GM12874 (cell line): ENCODE data around the gene FFAR3.

ENCODE experiments used
- TF ChIP-seq, protein P1 (sequence below): IDR thresholded peaks from 2 replicates; pipeline ENCODE4 v1.5.1; 2011; ENCODE audit warnings: low read depth, mild to moderate bottlenecking, control low read depth, low read length, moderate library complexity; ENCODE audit not compliant: insufficient read depth

FFAR3 gene

GRCh38 chr19:35375505-35376307, 17.4 kb downstream of the FFAR3 start:
- TF ChIP-seq, protein P1, sequence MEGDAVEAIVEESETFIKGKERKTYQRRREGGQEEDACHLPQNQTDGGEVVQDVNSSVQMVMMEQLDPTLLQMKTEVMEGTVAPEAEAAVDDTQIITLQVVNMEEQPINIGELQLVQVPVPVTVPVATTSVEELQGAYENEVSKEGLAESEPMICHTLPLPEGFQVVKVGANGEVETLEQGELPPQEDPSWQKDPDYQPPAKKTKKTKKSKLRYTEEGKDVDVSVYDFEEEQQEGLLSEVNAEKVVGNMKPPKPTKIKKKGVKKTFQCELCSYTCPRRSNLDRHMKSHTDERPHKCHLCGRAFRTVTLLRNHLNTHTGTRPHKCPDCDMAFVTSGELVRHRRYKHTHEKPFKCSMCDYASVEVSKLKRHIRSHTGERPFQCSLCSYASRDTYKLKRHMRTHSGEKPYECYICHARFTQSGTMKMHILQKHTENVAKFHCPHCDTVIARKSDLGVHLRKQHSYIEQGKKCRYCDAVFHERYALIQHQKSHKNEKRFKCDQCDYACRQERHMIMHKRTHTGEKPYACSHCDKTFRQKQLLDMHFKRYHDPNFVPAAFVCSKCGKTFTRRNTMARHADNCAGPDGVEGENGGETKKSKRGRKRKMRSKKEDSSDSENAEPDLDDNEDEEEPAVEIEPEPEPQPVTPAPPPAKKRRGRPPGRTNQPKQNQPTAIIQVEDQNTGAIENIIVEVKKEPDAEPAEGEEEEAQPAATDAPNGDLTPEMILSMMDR: no peak

- TF ChIP-seq, protein P1: no peak
These were observed 19.4 kb downstream of the FFAR3 start for GRCh38 chr19:35377656-35378055.

GRCh38 chr19:35378356-35378755, 20.1 kb downstream of the FFAR3 start:
- TF ChIP-seq, protein P1: no peak

DNA sequence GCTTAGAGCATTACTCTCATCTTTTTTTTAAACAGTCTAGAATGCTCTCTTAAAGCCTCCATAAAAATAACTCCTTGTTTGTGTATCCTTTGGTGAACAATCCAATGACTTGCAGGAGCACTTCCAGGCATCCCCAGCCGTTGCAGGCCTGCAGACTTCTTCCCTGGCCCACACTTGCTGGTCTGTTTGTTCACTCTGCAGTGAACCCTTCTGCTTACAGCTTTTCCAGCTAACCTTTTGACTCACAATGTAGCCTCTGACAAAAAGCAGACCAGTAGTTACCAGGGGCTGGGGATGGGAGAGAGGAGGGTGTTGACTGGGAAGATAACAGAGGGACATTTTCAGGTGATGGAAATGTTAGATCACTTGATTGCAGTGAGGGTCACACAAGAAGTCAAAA, 21.7 kb downstream of the FFAR3 start:
- TF ChIP-seq, protein P1: no peak

- TF ChIP-seq, protein P1: no peak
These were observed 22.3 kb downstream of the FFAR3 start for GRCh38 chr19:35380450-35381124.

GRCh38 chr19:35381318-35381717, 23.1 kb downstream of the FFAR3 start:
- TF ChIP-seq, protein P1: no peak

DNA sequence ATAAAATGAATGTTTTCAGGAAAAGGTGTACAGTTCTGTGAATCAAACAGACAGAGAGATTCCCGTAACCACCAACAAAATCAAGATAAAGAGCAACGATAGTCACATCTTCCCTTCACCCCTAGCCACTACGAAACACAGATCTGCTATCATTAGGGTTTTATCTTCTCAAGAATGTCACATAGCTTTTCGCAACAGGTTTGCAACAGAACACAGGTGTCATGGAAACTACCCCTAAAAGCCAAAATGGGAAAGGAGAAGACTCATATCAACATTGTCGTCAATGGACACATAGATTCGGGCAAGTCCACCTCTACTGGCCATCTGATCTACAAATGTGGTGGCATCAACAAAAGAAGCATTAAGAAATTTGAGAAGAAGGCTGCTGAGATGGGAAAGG, 23.7 kb downstream of the FFAR3 start:
- TF ChIP-seq, protein P1: no peak
